ENCODE results near the gene PUM2.

The PUM2 gene

DNA sequence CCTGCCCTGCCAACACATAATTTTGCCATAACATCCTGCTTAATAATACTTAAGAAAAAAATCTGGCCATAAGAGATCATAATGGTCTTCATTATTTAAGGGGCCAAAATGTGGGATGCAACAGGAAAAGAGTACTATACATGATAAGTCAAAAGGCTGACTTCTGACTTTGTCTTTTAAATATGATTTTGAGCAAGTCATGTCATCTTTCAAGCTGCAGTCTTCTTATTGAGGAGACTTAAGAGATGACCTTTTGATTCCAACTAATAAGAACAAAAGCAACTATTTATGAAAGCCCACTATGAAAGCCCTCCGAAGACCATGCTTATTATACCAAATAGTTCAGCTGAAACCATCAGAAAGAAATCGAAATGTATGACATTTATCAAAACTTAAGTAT is 41.6 kb downstream of the PUM2 start:
- no peak for DNase-seq (ENCODE audit: insufficient read length, low spot score)
- TF ChIP-seq, protein P1, sequence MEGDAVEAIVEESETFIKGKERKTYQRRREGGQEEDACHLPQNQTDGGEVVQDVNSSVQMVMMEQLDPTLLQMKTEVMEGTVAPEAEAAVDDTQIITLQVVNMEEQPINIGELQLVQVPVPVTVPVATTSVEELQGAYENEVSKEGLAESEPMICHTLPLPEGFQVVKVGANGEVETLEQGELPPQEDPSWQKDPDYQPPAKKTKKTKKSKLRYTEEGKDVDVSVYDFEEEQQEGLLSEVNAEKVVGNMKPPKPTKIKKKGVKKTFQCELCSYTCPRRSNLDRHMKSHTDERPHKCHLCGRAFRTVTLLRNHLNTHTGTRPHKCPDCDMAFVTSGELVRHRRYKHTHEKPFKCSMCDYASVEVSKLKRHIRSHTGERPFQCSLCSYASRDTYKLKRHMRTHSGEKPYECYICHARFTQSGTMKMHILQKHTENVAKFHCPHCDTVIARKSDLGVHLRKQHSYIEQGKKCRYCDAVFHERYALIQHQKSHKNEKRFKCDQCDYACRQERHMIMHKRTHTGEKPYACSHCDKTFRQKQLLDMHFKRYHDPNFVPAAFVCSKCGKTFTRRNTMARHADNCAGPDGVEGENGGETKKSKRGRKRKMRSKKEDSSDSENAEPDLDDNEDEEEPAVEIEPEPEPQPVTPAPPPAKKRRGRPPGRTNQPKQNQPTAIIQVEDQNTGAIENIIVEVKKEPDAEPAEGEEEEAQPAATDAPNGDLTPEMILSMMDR (IDR thresholded peaks at IDR 0.05; ENCODE audit: insufficient read depth, missing control alignments), result no peak
- FAIRE-seq, result no peak

DNA sequence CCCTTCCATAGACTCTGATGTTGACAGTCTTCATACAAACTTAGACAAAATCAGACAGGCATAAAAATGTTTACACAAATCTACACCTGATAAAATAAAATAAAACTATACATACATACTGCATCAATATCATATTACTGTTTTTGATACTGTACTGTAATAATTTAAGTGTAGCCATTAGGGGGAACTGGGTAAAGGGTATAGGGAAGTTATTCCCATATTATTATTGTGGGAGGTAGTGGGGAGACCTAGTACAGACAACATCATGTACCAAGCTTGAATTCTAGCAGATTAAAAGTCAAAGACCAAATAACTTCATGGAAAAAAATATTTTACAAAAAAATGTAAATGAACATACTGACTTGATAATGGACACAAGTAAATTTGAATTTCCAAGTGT is 43.3 kb downstream of the PUM2 start:
- TF ChIP-seq, protein P1 (IDR thresholded peaks at IDR 0.05; ENCODE audit: insufficient read depth, missing control alignments), result no peak
- FAIRE-seq (no peak), DNase-seq (ENCODE audit: insufficient read length, low spot score) (no peak)

DNA sequence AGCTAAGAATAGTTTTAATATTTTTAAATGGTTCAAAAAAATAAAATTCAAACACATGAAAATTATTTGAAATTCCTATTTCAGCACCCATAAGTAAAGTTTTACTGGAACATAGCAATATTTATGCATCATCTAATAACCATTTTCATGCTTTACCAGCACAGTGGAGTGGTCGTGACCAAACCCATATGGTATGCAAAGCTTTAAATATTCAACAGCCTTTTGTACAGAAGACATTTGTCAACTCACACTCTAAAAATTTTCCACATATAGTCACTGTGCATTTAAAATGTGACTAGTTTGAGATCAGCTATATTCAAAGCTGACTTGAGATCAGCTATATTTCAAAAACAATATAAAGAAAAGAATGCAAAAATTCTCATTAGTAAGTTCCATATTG is 46.2 kb downstream of the PUM2 start:
- TF ChIP-seq, protein P1 (IDR thresholded peaks at IDR 0.05; ENCODE audit: insufficient read depth, missing control alignments), result no peak
- DNase-seq (ENCODE audit: insufficient read length, low spot score) (no peak), FAIRE-seq (no peak)

DNA sequence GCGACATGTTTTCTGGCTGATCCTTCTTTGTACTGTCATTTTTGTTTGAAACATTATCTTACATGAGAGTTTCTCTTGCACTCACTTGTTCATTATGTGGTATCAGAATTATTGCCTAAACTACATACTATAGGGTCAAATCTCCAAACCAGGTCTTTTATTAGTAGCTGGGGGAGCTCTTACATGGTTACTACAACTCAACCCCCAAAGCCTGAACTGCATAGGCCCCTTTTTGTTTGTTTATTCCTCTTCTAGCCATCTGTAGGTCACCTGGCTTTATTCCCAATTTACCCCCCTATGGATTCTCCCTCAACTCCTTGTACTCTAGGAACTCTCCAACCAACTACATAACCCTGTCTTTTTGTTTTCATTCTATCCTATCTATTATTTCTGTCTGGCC is 46.7 kb downstream of the PUM2 start:
- FAIRE-seq, result no peak

DNA sequence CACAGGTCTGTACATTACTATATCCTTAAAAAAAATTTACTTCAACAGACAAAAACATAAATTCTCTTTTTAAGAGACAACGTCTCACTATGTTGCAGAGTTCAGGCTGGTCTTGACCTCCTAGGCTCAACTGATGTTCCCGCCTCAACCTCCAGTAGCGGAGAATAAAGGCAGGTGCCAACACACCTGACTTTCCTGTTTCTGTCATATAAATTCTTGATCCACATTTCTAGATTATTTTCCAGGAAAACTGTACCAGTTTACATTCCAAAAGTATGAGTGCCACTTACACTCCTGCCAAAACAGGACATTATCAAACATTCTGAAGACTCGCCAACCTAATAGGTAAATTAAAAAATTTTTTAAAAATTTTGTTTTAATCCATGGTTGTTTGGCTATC is 48.6 kb downstream of the PUM2 start:
- DNase-seq (ENCODE audit: insufficient read length, low spot score), result no peak
- TF ChIP-seq, protein P1 (IDR thresholded peaks at IDR 0.05; ENCODE audit: insufficient read depth, missing control alignments), result no peak
- FAIRE-seq, result no peak

More for the DNA sequence above, 46.7 kb downstream of the PUM2 start:
- DNase-seq (ENCODE audit: insufficient read length, low spot score), result no peak
- TF ChIP-seq, protein P1 (IDR thresholded peaks at IDR 0.05; ENCODE audit: insufficient read depth, missing control alignments), result no peak

DNA sequence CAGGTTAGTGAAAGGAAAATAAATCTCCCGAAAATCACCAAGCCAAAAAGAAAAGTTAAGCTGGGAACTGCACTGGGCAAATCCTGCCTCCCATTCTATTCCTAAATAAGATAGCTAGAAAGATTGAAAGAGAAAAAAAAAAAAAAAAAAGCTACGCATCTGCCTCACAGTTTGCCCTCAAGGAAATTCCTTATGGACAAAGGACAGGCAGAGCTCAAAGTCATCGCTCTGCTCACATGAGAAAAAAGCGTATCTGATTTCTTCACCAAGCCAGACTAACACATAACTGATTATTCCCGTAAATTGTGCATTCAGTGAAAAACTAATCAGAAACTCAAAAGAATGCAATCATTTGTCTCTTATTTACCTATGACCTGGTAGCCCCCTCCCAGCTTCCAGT is 50.0 kb downstream of the PUM2 start:
- FAIRE-seq, result no peak
- TF ChIP-seq, protein P1 (IDR thresholded peaks at IDR 0.05; ENCODE audit: insufficient read depth, missing control alignments), result no peak

DNA sequence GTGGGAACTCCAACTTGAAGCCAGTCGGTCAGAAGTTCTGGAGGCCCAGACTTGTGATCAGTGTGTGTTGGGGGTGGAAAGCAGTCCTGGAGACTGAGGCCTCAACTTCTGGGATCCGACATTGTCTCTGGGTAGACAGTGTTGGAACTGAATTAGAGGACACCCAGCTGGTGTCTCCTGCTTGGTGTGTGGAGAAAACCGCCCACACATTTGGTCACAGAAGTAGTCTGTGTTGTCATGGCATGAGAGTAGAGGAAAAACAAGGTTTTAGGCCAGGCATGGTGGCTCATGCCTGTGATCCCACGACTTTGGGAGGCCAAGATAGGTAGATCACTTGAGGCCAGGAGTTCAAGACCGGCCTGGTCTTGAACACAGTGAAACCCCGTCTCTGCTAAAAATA is 51.5 kb downstream of the PUM2 start:
- FAIRE-seq, result no peak

More for the DNA sequence above, 50.0 kb downstream of the PUM2 start:
- no peak for DNase-seq (ENCODE audit: insufficient read length, low spot score)

More for the DNA sequence above, 51.5 kb downstream of the PUM2 start:
- TF ChIP-seq, protein P1 (IDR thresholded peaks at IDR 0.05; ENCODE audit: insufficient read depth, missing control alignments), result no peak
- no peak for DNase-seq (ENCODE audit: insufficient read length, low spot score)
